WTC11 (cell line): Measurements from ENCODE around the gene ATP8B3. TPM values are rescaled to one million over a fixed set of nuclear protein-coding genes. Genes with fewer than 3 reads are reported as not detected.

ENCODE experiments used
- ATAC-seq: fragments of 200-7000 bp; cut with Tn5 transposase; 2 replicates; pipeline ENCODE4 v1.10.0; 2021; ENCODE audit warnings: mild to moderate bottlenecking, moderate library complexity
- CTCF ChIA-PET: fragments of 300-600 bp; sonication (Branson Sonifier 250); formaldehyde crosslinking; loops from one replicate; lab custom pipeline; 2021; ENCODE audit warnings: antibody characterized with exemption; lab: Charles Lee
- POLR2A ChIA-PET: fragments of 350-600 bp; sonication (Branson Sonifier 250); formaldehyde crosslinking; loops from one replicate; lab custom pipeline; 2021; ENCODE audit warnings: antibody characterized with exemption; lab: Charles Lee
- DNase-seq: peaks from one replicate; pipeline ENCODE4 v3.0.0; 2021; ENCODE audit warnings: low spot score
- H3K27ac Mint-ChIP-seq: 2 replicates; pipeline ENCODE4 v1.8.0; 2021; ENCODE audit warnings: mixed read lengths
- H3K27me3 Mint-ChIP-seq: 2 replicates; pipeline ENCODE4 v1.8.0; 2021; ENCODE audit warnings: low read depth, mild to moderate bottlenecking, moderate library complexity, mixed read lengths
- H3K36me3 Mint-ChIP-seq: 2 replicates; pipeline ENCODE4 v1.8.0; 2021; ENCODE audit warnings: mixed read lengths
- H3K4me1 Mint-ChIP-seq: 2 replicates; pipeline ENCODE4 v1.8.0; 2022; ENCODE audit warnings: mixed read lengths
- H3K4me3 Mint-ChIP-seq: 2 replicates; pipeline ENCODE4 v1.8.0; 2021; ENCODE audit warnings: mild to moderate bottlenecking, moderate library complexity, mixed read lengths
- H3K9me3 Mint-ChIP-seq: 2 replicates; pipeline ENCODE4 v1.8.0; 2021; ENCODE audit warnings: mixed read lengths
- CDX4 ChIP-seq: fragments of 250-450 bp; sonication (Bioruptor Pico); IDR thresholded peaks from 2 replicates; pipeline ENCODE4 v1.9.0; 2021; ENCODE audit warnings: moderate library complexity, mild to moderate bottlenecking, inconsistent platforms, borderline replicate concordance
- CREB1 ChIP-seq: sonication (generic); formaldehyde crosslinking; IDR thresholded peaks from 2 replicates; pipeline ENCODE4 v1.8.0; 2023; ENCODE audit warnings: mild to moderate bottlenecking, missing genetic modification reagents
- CREM ChIP-seq: sonication (generic); formaldehyde crosslinking; IDR thresholded peaks from 2 replicates; pipeline ENCODE4 v1.8.1; 2022; ENCODE audit warnings: mild to moderate bottlenecking, missing genetic modification reagents, moderate library complexity
- EMX1 ChIP-seq: fragments of 250-450 bp; sonication (Bioruptor Pico); IDR thresholded peaks from 2 replicates; pipeline ENCODE4 v1.8.0; 2021; ENCODE audit warnings: mild to moderate bottlenecking
- FOXP1 ChIP-seq: sonication (generic); formaldehyde crosslinking; IDR thresholded peaks from 2 replicates; pipeline ENCODE4 v1.8.0; 2022; ENCODE audit warnings: missing genetic modification reagents, mild to moderate bottlenecking, moderate library complexity, borderline replicate concordance
- FOXP4 ChIP-seq: sonication (generic); formaldehyde crosslinking; IDR thresholded peaks from 2 replicates; pipeline ENCODE4 v1.8.0; 2022; ENCODE audit warnings: mild to moderate bottlenecking, missing genetic modification reagents
- MLX ChIP-seq: sonication (generic); formaldehyde crosslinking; IDR thresholded peaks from 2 replicates; pipeline ENCODE4 v1.8.1; 2023; ENCODE audit warnings: mild to moderate bottlenecking, missing genetic modification reagents, moderate library complexity
- NFE2L1 ChIP-seq: sonication (generic); formaldehyde crosslinking; IDR thresholded peaks from 2 replicates; pipeline ENCODE4 v1.8.1; 2023; ENCODE audit warnings: missing genetic modification reagents
- NR2C2 ChIP-seq: sonication (generic); formaldehyde crosslinking; IDR thresholded peaks from 2 replicates; pipeline ENCODE4 v1.8.0; 2022; ENCODE audit warnings: mild to moderate bottlenecking, missing genetic modification reagents
- NR3C1 ChIP-seq: sonication (generic); formaldehyde crosslinking; conservative IDR thresholded peaks from 2 replicates; pipeline ENCODE4 v1.8.1; 2023; ENCODE audit warnings: low read depth, mild to moderate bottlenecking, missing genetic modification reagents
- SMAD3 ChIP-seq: sonication (generic); formaldehyde crosslinking; IDR thresholded peaks from 2 replicates; pipeline ENCODE4 v1.8.0; 2022; ENCODE audit warnings: missing genetic modification reagents, mild to moderate bottlenecking, borderline replicate concordance
- STAT6 ChIP-seq: sonication (generic); formaldehyde crosslinking; conservative IDR thresholded peaks from 2 replicates; pipeline ENCODE4 v1.8.1; 2023; ENCODE audit warnings: mild to moderate bottlenecking, low read depth, missing genetic modification reagents, moderate library complexity
- ZNF263 ChIP-seq: sonication (generic); formaldehyde crosslinking; IDR thresholded peaks from 2 replicates; pipeline ENCODE4 v1.8.1; 2022; ENCODE audit warnings: low read depth, mild to moderate bottlenecking, moderate library complexity, missing genetic modification reagents
- total RNA-seq: library from RNA; stranded (reverse); gene quantifications from 3 replicates; pipeline ENCODE4 v1.2.3, GENCODE V29; 2021
- TF ChIP-seq, protein P1 (sequence below): sonication (generic); formaldehyde crosslinking; IDR thresholded peaks from 2 replicates; pipeline ENCODE4 v1.8.1; 2022; ENCODE audit warnings: missing genetic modification reagents, borderline replicate concordance
- TF ChIP-seq, protein P2 (sequence below): sonication (generic); formaldehyde crosslinking; IDR thresholded peaks from 2 replicates; pipeline ENCODE4 v1.8.0; 2022; ENCODE audit warnings: missing genetic modification reagents

The ATP8B3 gene
- total RNA-seq, 1 experiment from 2014 or later, result 5.5 TPM

- TF ChIP-seq NR3C1 (CRISPR knock-in tag) (no peak), EMX1 (no peak)
- TF ChIP-seq, all 79 proteins: peak for 0
Measured at GRCh38 chr19:1819341-1820255, 7.5 kb upstream of the ATP8B3 start (continued).

DNA sequence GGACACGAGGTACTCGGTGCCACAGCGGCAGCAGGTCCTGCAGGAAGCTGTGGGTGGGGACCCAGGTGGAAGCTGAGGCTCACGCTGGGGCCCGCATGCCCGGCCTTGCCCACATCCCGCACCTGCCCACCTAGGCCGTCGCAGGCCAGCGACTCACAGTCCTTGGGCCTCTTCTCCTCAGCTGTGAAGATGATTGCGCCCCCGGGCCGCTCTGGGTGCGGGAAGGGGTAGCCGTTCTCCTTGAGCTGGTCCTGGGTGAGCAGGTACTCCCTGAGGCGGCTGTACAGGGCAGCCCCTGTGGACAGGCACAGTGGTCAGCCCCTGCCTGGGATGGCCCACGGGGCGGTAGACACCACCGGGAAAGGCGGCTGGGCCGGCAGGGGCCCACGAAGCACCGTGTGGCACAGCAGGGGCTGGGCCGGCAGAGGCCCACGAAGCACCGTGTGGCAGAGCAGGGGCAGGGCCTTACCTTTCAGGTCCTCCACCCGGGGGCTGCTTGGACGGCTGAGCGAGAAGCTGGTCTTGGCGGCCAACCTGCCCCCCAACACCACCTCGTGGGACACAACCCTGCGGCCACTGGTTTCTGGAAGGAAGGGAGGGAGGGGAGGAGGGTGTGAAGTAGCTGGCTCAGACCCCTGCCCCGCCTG is 6.6 kb upstream of the ATP8B3 start:
- CTCF ChIA-PET, result interaction anchor here (1.0 to 1.6 kb wide), 2 partner anchors 19 to 50 kb away, joined by 5 to 7 read pairs; no protein-coding TSS in a partner anchor
- no peak overlapping the region for H3K27ac Mint-ChIP-seq
- no peaks in the 10 kb centered on the region for H3K27me3 Mint-ChIP-seq
- peaks cover 7% of the 10 kb centered on the region for H3K36me3 Mint-ChIP-seq
- H3K4me3 Mint-ChIP-seq, result no peak overlapping the region
- ATAC-seq, result no peak
- DNase-seq, result no peak
- H3K4me1 Mint-ChIP-seq, result no peaks in the 10 kb centered on the region
- POLR2A ChIA-PET, result no interaction called here
- no peaks in the 10 kb centered on the region for H3K9me3 Mint-ChIP-seq
- TF ChIP-seq CDX4 (CRISPR knock-in tag) (no peak), CREB1 (no peak), NR2C2 (CRISPR knock-in tag) (no peak), EMX1 (no peak), ZNF263 (CRISPR knock-in tag) (no peak), FOXP4 (CRISPR knock-in tag) (no peak)
- TF ChIP-seq, protein P1, sequence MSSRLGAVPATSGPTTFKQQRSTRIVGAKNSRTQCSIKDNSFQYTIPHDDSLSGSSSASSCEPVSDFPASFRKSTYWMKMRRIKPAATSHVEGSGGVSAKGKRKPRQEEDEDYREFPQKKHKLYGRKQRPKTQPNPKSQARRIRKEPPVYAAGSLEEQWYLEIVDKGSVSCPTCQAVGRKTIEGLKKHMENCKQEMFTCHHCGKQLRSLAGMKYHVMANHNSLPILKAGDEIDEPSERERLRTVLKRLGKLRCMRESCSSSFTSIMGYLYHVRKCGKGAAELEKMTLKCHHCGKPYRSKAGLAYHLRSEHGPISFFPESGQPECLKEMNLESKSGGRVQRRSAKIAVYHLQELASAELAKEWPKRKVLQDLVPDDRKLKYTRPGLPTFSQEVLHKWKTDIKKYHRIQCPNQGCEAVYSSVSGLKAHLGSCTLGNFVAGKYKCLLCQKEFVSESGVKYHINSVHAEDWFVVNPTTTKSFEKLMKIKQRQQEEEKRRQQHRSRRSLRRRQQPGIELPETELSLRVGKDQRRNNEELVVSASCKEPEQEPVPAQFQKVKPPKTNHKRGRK, result no peak

DNA sequence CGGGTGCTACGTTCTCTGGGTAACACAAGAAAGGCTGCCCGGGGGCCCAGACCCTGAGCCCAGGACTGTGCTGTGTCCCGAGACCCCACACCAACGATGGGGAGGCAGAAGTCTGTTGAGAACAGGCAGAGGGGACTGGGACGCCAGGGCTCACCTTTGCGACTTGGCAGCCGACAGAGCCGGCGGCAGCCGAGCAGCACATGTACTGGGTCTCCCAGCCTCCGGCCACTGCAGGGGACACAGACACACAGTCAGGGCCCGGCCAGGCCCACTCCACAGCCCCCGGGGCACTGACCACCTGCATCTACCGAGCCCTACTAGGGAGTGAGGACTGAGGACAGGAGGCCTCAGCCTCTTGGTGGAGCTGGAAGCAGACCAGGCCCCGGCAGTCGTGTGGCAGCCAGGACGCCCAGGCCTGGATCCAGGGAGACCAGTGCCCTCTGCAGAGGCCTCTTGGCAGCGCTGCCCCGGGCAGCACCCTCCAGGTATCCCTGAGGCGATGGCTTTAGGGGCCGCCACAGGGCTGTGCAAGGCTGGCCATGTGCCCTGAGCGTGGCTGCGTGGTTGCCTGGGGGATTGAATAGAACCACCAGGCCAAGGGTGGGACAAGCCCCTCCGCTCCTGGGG is 5.6 kb upstream of the ATP8B3 start:
- no peak for ATAC-seq
- ChIA-PET POLR2A (no interaction called here), CTCF (interaction anchor here (2.2 kb wide), 1 partner anchor 9 kb away, joined by 7 read pairs; no protein-coding TSS in a partner anchor)
- Mint-ChIP-seq H3K4me1 (peaks cover 5% of the 10 kb centered on the region; the same call in 1 of the 2 replicates), H3K27ac (no peak overlapping the region), H3K4me3 (no peak overlapping the region), H3K36me3 (peaks cover 7% of the 10 kb centered on the region), H3K27me3 (no peaks in the 10 kb centered on the region), H3K9me3 (no peaks in the 10 kb centered on the region)
- no peak for DNase-seq
- TF ChIP-seq MLX (CRISPR knock-in tag) (no peak), NR3C1 (CRISPR knock-in tag) (no peak), CDX4 (CRISPR knock-in tag) (no peak), FOXP1 (CRISPR knock-in tag) (no peak), NFE2L1 (no peak), CREM (CRISPR knock-in tag) (no peak), SMAD3 (CRISPR knock-in tag) (no peak), STAT6 (CRISPR knock-in tag) (no peak)
- TF ChIP-seq, protein P2, sequence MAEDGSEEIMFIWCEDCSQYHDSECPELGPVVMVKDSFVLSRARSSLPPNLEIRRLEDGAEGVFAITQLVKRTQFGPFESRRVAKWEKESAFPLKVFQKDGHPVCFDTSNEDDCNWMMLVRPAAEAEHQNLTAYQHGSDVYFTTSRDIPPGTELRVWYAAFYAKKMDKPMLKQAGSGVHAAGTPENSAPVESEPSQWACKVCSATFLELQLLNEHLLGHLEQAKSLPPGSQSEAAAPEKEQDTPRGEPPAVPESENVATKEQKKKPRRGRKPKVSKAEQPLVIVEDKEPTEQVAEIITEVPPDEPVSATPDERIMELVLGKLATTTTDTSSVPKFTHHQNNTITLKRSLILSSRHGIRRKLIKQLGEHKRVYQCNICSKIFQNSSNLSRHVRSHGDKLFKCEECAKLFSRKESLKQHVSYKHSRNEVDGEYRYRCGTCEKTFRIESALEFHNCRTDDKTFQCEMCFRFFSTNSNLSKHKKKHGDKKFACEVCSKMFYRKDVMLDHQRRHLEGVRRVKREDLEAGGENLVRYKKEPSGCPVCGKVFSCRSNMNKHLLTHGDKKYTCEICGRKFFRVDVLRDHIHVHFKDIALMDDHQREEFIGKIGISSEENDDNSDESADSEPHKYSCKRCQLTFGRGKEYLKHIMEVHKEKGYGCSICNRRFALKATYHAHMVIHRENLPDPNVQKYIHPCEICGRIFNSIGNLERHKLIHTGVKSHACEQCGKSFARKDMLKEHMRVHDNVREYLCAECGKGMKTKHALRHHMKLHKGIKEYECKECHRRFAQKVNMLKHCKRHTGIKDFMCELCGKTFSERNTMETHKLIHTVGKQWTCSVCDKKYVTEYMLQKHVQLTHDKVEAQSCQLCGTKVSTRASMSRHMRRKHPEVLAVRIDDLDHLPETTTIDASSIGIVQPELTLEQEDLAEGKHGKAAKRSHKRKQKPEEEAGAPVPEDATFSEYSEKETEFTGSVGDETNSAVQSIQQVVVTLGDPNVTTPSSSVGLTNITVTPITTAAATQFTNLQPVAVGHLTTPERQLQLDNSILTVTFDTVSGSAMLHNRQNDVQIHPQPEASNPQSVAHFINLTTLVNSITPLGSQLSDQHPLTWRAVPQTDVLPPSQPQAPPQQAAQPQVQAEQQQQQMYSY, result no peak
